GM12872 (cell line): Measurements from ENCODE around the gene GPBAR1.

ENCODE experiments used
- CTCF ChIP-seq: IDR thresholded peaks from 3 replicates; pipeline ENCODE4 v1.5.1; 2011; ENCODE audit warnings: low read depth, mild to moderate bottlenecking, low read length, moderate library complexity; ENCODE audit not compliant: insufficient read depth

Gene GPBAR1

GRCh38 chr2:218264773-218265561, 4.2 kb downstream of the GPBAR1 start:
- TF ChIP-seq CTCF: no peak

- no peak for TF ChIP-seq CTCF
These were observed 4.8 kb downstream of the GPBAR1 start for GRCh38 chr2:218265626-218266025.

- TF ChIP-seq CTCF: no peak
These were observed 5.6 kb downstream of the GPBAR1 start for GRCh38 chr2:218266316-218266979.

GRCh38 chr2:218267259-218267658, 6.4 kb downstream of the GPBAR1 start:
- no peak for TF ChIP-seq CTCF

- TF ChIP-seq CTCF: no peak
These were observed 9.3 kb downstream of the GPBAR1 start, which contains the start of the genes AAMP and PNKD for GRCh38 chr2:218269900-218270720. AAMP (minus strand) TSS chr2:218270137; CDS start chr2:218270086, 51 bp downstream. PNKD (plus strand) TSS chr2:218270519; CDS start chr2:218270536, 17 bp downstream.

GRCh38 chr2:218270721-218271486, 10.1 kb downstream of the GPBAR1 start:
- no peak for TF ChIP-seq CTCF

GRCh38 chr2:218271487-218271797, 10.6 kb downstream of the GPBAR1 start:
- no peak for TF ChIP-seq CTCF
